NB4 (cell line): ENCODE data around the gene TMEM97.
A peak's percentile ranks its signal among the peaks of the same experiment; 100 is the strongest.

Source experiments
- DNase-seq: peaks from one replicate; pipeline ENCODE4 v3.0.0; 2010; ENCODE audit warnings: low read depth
- H3K4me3 ChIP-seq: one replicate; pipeline ENCODE4 v1.5.1; 2011; ENCODE audit warnings: mild to moderate bottlenecking, low read depth, low read length, moderate library complexity
- MAX ChIP-seq: IDR thresholded peaks from 2 replicates; pipeline ENCODE4 v1.6.1; 2011; ENCODE audit warnings: low read depth, low read length
- MYC ChIP-seq: IDR thresholded peaks from 2 replicates; pipeline ENCODE4 v1.6.1; 2011; ENCODE audit warnings: low read depth, low read length
- POLR2A ChIP-seq: IDR thresholded peaks from 2 replicates; pipeline ENCODE4 v1.6.1; 2011; ENCODE audit warnings: mild to moderate bottlenecking; ENCODE audit not compliant: insufficient read length; ENCODE audit errors: extremely low read depth
- TF ChIP-seq, protein P1 (sequence below): IDR thresholded peaks from one replicate; pipeline ENCODE4 v1.5.1; 2012; ENCODE audit warnings: low read depth, low read length

TMEM97 gene

GRCh38 chr17:28370744-28371103, 51.7 kb downstream of the TMEM97 start:
- no peak for DNase-seq
- H3K4me3 ChIP-seq = no peak overlapping the region
- TF ChIP-seq MAX = no peak
- TF ChIP-seq MYC = no peak
- no peak for TF ChIP-seq POLR2A
- TF ChIP-seq, protein P1, sequence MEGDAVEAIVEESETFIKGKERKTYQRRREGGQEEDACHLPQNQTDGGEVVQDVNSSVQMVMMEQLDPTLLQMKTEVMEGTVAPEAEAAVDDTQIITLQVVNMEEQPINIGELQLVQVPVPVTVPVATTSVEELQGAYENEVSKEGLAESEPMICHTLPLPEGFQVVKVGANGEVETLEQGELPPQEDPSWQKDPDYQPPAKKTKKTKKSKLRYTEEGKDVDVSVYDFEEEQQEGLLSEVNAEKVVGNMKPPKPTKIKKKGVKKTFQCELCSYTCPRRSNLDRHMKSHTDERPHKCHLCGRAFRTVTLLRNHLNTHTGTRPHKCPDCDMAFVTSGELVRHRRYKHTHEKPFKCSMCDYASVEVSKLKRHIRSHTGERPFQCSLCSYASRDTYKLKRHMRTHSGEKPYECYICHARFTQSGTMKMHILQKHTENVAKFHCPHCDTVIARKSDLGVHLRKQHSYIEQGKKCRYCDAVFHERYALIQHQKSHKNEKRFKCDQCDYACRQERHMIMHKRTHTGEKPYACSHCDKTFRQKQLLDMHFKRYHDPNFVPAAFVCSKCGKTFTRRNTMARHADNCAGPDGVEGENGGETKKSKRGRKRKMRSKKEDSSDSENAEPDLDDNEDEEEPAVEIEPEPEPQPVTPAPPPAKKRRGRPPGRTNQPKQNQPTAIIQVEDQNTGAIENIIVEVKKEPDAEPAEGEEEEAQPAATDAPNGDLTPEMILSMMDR = no peak

DNA sequence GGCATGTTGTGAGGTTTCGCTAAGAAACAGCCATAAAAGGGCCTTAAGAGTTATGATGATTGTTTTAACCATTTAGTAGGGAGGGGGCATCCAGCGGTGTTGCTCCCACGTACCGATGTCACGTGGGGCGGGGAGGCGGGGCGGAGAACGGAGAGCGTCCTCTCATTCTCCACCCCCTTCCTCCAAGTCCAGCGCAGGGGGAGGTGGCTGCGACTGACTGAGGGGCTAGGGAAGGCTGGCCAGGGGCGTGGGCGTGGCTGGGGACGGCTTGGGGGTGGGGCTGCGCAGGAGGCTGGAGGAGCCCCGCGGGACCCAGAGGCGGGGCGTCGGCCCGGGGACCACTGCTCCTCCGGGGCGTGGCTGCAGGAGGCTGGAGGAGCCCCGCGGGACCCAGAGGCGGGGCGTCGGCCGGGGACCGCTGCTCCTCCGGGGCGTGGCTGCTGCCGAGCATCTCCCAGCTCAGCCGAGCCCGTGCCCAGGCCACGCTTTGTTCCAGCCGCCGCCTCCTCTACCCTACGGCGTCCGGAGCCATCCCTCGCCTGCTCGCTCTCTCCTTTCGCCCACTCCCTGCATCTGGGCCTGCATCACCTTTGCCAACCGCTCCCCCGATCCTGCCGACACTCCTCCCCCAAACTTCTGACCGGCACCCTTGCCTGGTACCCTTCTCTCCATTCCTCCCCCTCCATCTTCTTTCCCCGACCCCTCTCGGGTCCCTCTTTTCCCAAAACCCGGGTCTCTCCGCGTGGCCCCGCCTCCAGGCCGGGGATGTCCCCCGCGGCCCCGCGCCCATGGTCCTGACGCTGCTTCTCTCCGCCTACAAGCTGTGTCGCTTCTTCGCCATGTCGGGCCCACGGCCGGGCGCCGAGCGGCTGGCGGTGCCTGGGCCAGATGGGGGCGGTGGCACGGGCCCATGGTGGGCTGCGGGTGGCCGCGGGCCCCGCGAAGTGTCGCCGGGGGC, 52.5 kb downstream of the TMEM97 start, which contains the start of gene SARM1:
Gene SARM1 (plus strand): TSS at position 450 of the 958 bp plus-strand sequence. CDS start 339 bp downstream, at position 789.
- no peak within 1 kb of the TSS for H3K4me3 ChIP-seq
- TF ChIP-seq MAX (peak; percentile 62), MYC (peak; percentile 39; the same call in 1 of the 2 replicates), POLR2A (no peak)
- TF ChIP-seq, protein P1 = no peak
- DNase-seq = peak; percentile 82

DNA sequence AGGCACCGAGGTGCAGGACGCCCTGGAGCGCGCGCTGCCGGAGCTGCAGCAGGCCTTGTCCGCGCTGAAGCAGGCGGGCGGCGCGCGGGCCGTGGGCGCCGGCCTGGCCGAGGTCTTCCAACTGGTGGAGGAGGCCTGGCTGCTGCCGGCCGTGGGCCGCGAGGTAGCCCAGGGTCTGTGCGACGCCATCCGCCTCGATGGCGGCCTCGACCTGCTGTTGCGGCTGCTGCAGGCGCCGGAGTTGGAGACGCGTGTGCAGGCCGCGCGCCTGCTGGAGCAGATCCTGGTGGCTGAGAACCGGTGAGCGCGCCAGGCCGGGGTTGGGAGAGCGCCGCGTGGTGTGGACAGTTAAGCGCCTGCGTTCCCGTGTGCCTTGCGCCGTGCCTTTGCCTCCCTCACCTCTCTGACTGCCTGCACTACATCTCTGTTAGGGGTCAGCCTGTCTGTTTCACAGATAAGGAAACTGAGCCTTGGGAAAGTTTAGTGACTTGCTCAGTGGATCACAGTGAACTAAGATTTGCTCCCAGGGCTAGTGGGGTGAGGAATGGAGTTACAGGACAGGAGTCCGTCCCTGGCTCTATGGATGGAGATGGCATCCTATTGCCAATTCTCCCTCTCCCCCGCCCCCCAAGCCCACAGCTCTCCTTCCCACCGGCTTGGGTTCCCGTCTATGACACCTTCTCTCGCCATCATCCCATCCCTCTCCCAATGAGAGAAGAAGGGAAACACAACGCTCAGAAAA, 53.4 kb downstream of the TMEM97 start:
- DNase-seq = no peak
- TF ChIP-seq POLR2A (no peak), MYC (no peak), MAX (no peak)
- TF ChIP-seq, protein P1 = no peak
- no peak overlapping the region for H3K4me3 ChIP-seq

DNA sequence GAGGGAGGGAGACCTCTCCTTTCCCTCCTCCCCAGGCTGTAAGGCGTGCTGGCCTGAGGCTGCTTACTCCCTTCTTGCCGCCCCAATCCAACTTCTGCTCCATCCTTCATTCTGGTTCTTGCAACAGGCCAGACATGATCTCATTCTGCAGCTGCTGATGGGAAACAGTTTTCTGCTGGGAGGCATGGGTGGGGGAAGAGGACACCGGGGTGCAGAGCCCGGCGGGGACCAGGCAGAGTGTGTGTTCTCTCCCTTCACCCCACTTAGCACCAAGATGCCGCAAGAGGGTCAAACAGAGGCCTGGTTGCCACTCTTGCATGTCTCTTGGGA, 53.9 kb downstream of the TMEM97 start:
- DNase-seq = no peak
- no peak overlapping the region for H3K4me3 ChIP-seq
- TF ChIP-seq MAX = no peak
- TF ChIP-seq MYC = no peak
- TF ChIP-seq, protein P1 = no peak
- no peak for TF ChIP-seq POLR2A
